RWPE2 (cell line): Measurements from ENCODE around the gene MACROD2.
A peak's percentile ranks its signal among the peaks of the same experiment; 100 is the strongest.

Experiments used
- ATAC-seq: fragments of 200-7000 bp; cut with Tn5 transposase; 3 replicates; pipeline ENCODE4 v1.9.1; 2021; ENCODE audit warnings: low read depth
- DNase-seq: peaks from one replicate; pipeline ENCODE4 v3.0.0-alpha.2; 2020; ENCODE audit warnings: low spot score
- H3K27ac ChIP-seq: fragments of 450-650 bp; 2 replicates; pipeline ENCODE4 v1.5.1; 2017; ENCODE audit warnings: mild to moderate bottlenecking; ENCODE audit not compliant: poor library complexity, severe bottlenecking
- H3K27me3 ChIP-seq: fragments of 250-450 bp; sonication (Bioruptor Pico); 2 replicates; pipeline ENCODE4 v1.5.1; 2021; ENCODE audit warnings: mild to moderate bottlenecking, moderate library complexity; ENCODE audit not compliant: insufficient read depth, poor library complexity, severe bottlenecking
- H3K36me3 ChIP-seq: fragments of 250-450 bp; sonication (Bioruptor Pico); 2 replicates; pipeline ENCODE4 v1.5.1; 2020; ENCODE audit warnings: low read depth, mild to moderate bottlenecking, moderate library complexity
- H3K4me1 ChIP-seq: fragments of 250-450 bp; sonication (Bioruptor Pico); 2 replicates; pipeline ENCODE4 v1.5.1; 2021; ENCODE audit warnings: mild to moderate bottlenecking, moderate library complexity; ENCODE audit not compliant: insufficient read depth, poor library complexity, severe bottlenecking
- H3K4me3 ChIP-seq: fragments of 250-450 bp; sonication (Bioruptor Pico); 2 replicates; pipeline ENCODE4 v1.5.1; 2021; ENCODE audit warnings: mild to moderate bottlenecking, moderate library complexity; ENCODE audit not compliant: severe bottlenecking
- H3K9me3 ChIP-seq: fragments of 250-450 bp; sonication (Bioruptor Pico); 2 replicates; pipeline ENCODE4 v1.5.1; 2021; ENCODE audit warnings: mild to moderate bottlenecking, moderate library complexity; ENCODE audit not compliant: severe bottlenecking
- TF ChIP-seq, protein P1 (sequence below): fragments of 450-650 bp; IDR thresholded peaks from one replicate; pipeline ENCODE4 v1.5.1; 2017; ENCODE audit warnings: mild to moderate bottlenecking, moderate library complexity; ENCODE audit not compliant: poor library complexity, severe bottlenecking

The MACROD2 gene

DNA sequence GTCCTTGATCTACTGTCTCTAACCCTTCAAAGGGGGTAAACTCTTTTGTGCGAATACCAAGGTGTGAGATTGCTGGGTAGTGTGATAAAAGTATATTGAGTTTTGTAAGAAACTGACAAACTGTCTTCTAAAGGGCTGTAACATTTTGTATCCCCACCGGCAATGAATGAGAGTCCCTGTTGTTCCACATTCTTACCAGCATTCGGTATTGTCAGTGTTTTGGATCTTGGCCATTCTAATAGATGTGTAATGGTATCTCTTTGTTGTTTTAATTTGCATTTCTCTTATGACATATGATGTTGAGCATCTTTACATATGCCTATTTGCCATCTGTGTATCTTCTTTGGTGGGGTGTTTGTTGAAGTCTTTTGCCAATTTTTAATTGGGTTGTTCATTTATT, 1487.2 kb downstream of the MACROD2 start:
- TF ChIP-seq, protein P1, sequence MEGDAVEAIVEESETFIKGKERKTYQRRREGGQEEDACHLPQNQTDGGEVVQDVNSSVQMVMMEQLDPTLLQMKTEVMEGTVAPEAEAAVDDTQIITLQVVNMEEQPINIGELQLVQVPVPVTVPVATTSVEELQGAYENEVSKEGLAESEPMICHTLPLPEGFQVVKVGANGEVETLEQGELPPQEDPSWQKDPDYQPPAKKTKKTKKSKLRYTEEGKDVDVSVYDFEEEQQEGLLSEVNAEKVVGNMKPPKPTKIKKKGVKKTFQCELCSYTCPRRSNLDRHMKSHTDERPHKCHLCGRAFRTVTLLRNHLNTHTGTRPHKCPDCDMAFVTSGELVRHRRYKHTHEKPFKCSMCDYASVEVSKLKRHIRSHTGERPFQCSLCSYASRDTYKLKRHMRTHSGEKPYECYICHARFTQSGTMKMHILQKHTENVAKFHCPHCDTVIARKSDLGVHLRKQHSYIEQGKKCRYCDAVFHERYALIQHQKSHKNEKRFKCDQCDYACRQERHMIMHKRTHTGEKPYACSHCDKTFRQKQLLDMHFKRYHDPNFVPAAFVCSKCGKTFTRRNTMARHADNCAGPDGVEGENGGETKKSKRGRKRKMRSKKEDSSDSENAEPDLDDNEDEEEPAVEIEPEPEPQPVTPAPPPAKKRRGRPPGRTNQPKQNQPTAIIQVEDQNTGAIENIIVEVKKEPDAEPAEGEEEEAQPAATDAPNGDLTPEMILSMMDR, result no peak
- Histone ChIP-seq H3K4me3 (no peak overlapping the region), H3K27ac (no peak overlapping the region), H3K4me1 (no peaks in the 10 kb centered on the region), H3K9me3 (no peaks in the 10 kb centered on the region), H3K36me3 (no peaks in the 10 kb centered on the region), H3K27me3 (no peaks in the 10 kb centered on the region)
- DNase-seq (no peak), ATAC-seq (no peak)

DNA sequence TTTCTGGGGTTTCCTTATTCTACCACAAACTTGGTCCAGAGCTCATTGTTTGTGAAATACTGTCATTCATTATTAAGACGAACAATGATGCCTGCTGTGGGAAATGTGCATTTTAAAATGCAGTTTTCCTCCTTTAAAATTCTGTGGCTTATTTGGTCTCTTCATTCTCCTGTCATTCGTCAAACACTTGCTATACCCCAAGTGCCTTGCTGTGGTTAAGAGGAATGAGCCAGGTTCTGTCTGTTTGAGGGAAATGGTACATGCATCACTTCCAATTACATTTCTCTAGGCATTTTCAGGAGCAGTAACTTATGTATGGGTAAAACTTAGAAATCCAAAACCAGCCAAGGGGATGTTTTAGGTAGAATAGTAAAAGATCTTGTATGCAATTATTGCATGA, 1490.2 kb downstream of the MACROD2 start:
- no peaks in the 10 kb centered on the region for H3K36me3 ChIP-seq
- H3K4me3 ChIP-seq, result no peak overlapping the region
- TF ChIP-seq, protein P1, result no peak
- H3K4me1 ChIP-seq, result no peaks in the 10 kb centered on the region
- H3K27ac ChIP-seq, result no peak overlapping the region
- no peak for ATAC-seq
- no peaks in the 10 kb centered on the region for H3K27me3 ChIP-seq
- DNase-seq, result no peak
- no peaks in the 10 kb centered on the region for H3K9me3 ChIP-seq

DNA sequence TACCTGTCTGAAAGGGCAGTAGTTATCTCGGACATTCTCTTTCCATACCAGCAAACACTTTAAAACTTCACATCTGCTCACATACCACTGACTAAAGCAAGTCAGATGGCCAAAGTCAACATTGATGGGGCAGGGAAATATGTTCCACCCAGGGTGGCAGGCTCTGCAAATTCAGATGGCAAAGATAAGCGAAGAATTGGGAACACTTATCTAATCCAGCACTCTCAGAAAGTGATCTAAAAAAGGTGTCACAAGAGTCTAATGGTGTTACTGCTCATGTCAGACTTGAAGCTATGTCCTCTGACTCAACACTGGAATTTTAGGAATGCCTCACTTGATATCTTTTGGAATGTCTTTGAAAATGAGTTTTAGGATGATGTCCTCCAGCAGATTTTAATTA, 1491.7 kb downstream of the MACROD2 start:
- Histone ChIP-seq H3K36me3 (no peaks in the 10 kb centered on the region), H3K4me1 (no peaks in the 10 kb centered on the region), H3K4me3 (no peak overlapping the region), H3K9me3 (no peaks in the 10 kb centered on the region), H3K27me3 (no peaks in the 10 kb centered on the region), H3K27ac (no peak overlapping the region)
- TF ChIP-seq, protein P1, result no peak
- peak; percentile 29; the same call in 1 of the 3 replicates for ATAC-seq
- DNase-seq, result no peak

DNA sequence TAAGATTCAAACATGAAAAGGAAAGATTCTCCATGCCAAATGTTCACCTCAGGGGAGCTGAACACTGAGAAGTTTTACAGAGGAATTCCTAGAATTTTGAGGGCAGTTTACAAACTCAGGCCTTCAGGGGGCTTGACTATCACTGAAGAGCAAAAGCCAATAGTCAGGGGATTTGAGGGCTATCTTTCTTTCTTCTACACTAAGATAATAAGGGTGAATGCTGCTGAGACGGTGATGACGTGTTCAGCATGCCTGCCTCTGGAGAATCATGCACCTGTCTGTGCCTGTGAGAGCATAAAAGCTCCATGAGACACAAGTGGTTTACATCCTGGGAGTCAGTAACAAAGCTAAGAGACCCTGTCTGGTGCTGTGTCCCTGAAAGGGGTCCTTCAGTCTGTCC, 1492.4 kb downstream of the MACROD2 start:
- Histone ChIP-seq H3K4me1 (no peaks in the 10 kb centered on the region), H3K4me3 (no peak overlapping the region), H3K36me3 (no peaks in the 10 kb centered on the region), H3K27me3 (no peaks in the 10 kb centered on the region), H3K9me3 (no peaks in the 10 kb centered on the region), H3K27ac (no peak overlapping the region)
- DNase-seq, result no peak
- no peak for ATAC-seq
- TF ChIP-seq, protein P1, result no peak

DNA sequence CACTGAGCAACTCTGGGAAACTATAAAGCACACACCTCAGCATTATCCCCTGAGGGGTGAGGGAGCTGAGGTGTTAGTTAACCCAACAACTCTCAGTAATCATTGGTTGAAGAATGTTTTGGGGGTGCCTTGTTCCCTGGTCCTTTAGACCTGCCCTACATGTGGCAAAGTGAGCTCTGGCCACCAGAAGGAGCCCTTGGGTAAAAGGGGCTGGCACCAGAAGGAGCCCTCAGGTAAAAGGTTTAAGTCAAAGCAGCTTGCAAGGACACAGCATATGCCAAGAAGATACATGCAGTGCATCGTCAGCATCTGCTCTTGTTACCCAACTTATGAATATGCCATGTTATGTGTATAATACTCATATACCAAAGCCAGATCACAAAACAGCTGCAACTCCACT, 1496.3 kb downstream of the MACROD2 start:
- Histone ChIP-seq H3K4me3 (no peak overlapping the region), H3K27me3 (peaks cover 2% of the 10 kb centered on the region), H3K36me3 (no peaks in the 10 kb centered on the region), H3K27ac (no peak overlapping the region), H3K9me3 (no peaks in the 10 kb centered on the region), H3K4me1 (no peaks in the 10 kb centered on the region)
- TF ChIP-seq, protein P1, result peak; percentile 42
- ATAC-seq (peak; percentile 51), DNase-seq (no peak)
